Common myeloid progenitor, CD34-positive (primary cell): ENCODE results near the gene C4orf50.

Experiments
- CTCF ChIA-PET: fragments of 350-600 bp; sonication (Branson Sonifier 250); formaldehyde crosslinking; loops from one replicate; lab custom pipeline; 2021; ENCODE audit warnings: antibody characterized with exemption; lab: Charles Lee
- POLR2A ChIA-PET: fragments of 350-600 bp; sonication (Branson Sonifier 250); formaldehyde crosslinking; loops from one replicate; lab custom pipeline; 2021; ENCODE audit warnings: antibody characterized with exemption; lab: Charles Lee
- DNase-seq, 3 donors: peaks; one replicate each; pipeline versions ENCODE4 v3.0.0 to v3.0.0-alpha.2; 2013
- H3K27ac ChIP-seq, 2 experiments: 1 replicate in 1 of 2; 2 replicates in 1 of 2; pipeline ENCODE4 v1.7.0; 2013; ENCODE audit warnings: inconsistent platforms in 2 of 2, low read length in 2 of 2, mild to moderate bottlenecking in 2 of 2, low read depth in 1 of 2, moderate library complexity in 1 of 2; ENCODE audit not compliant: severe bottlenecking in 2 of 2, insufficient read depth in 1 of 2, poor library complexity in 1 of 2
- H3K27me3 ChIP-seq, 5 experiments: replicated peaks in 2 of 5; 1 replicate in 3 of 5; 2 replicates in 2 of 5; pipeline versions ENCODE4 v1.6.1 to v1.7.0; 2013; ENCODE audit warnings: low read length in 4 of 5, mild to moderate bottlenecking in 2 of 5, moderate library complexity in 2 of 5, inconsistent platforms in 1 of 5; ENCODE audit not compliant: insufficient read depth in 5 of 5, control insufficient read depth in 4 of 5
- H3K36me3 ChIP-seq, 4 experiments: 1 replicate in 2 of 4; 2 replicates in 2 of 4; pipeline versions ENCODE4 v1.6.1 to v1.7.0; 2013; ENCODE audit warnings: low read length in 3 of 4, control low read depth in 1 of 4, mild to moderate bottlenecking in 1 of 4; ENCODE audit not compliant: control insufficient read depth in 4 of 4, insufficient read depth in 4 of 4
- H3K4me1 ChIP-seq, 4 experiments: 1 replicate in 3 of 4; 2 replicates in 1 of 4; pipeline versions ENCODE4 v1.6.1 to v1.7.1; 2013; ENCODE audit warnings: low read length in 3 of 4, mild to moderate bottlenecking in 3 of 4, control low read depth in 1 of 4, inconsistent platforms in 1 of 4, moderate library complexity in 1 of 4; ENCODE audit not compliant: control insufficient read depth in 4 of 4, insufficient read depth in 4 of 4; ENCODE audit errors: control extremely low read depth in 1 of 4
- H3K4me3 ChIP-seq, 7 experiments: 1 replicate in 4 of 7; 2 replicates in 3 of 7; pipeline versions ENCODE4 v1.5.1 to v1.7.0; 2013; ENCODE audit warnings: mild to moderate bottlenecking in 7 of 7, low read length in 6 of 7, moderate library complexity in 6 of 7, inconsistent platforms in 2 of 7, low read depth in 2 of 7, control low read depth in 1 of 7; ENCODE audit not compliant: insufficient read depth in 4 of 7, control insufficient read depth in 1 of 7; ENCODE audit errors: extremely low read depth in 1 of 7
- H3K9me3 ChIP-seq, 5 experiments: 1 replicate in 4 of 5; 2 replicates in 1 of 5; pipeline versions ENCODE4 v1.6.1 to v1.7.1; 2013; ENCODE audit warnings: low read length in 4 of 5, mild to moderate bottlenecking in 2 of 5, inconsistent platforms in 1 of 5, low read depth in 1 of 5, moderate library complexity in 1 of 5; ENCODE audit not compliant: control insufficient read depth in 4 of 5, insufficient read depth in 2 of 5; ENCODE audit errors: control extremely low read depth in 1 of 5
- WGBS: methylation state at CpG from one replicate; pipeline ENCODE4 v1.1.5; 2013; ENCODE audit not compliant: insufficient coverage; 5-methylcytosine and 5-hydroxymethylcytosine counted together

Gene C4orf50

GRCh38 chr4:6044276-6044675 is 26.0 kb upstream of the C4orf50 start:
- Histone ChIP-seq H3K4me3 (no peak overlapping the region), H3K9me3 (no peaks in the 10 kb centered on the region), H3K27me3 (peaks cover 0 to 36% (median 3%) of the 10 kb centered on the region in 5 experiments), H3K4me1 (peaks cover 0 to 11% (median 5%) of the 10 kb centered on the region in 4 experiments), H3K36me3 (no peaks in the 10 kb centered on the region), H3K27ac (no peak overlapping the region)
- ChIA-PET CTCF (interaction anchor here (0.6 kb wide), 1 partner anchor 10 kb away, joined by 3 read pairs; no protein-coding TSS in a partner anchor), POLR2A (no interaction called here)
- WGBS = 0% methylated on average over 4 of the region's 9 CpGs
- peak in 2 of 3 donors; percentile 42 to 52 for DNase-seq

- CTCF ChIA-PET = no interaction called here
- POLR2A ChIA-PET = no interaction called here
These were observed 25.6 kb upstream of the C4orf50 start for GRCh38 chr4:6043843-6044242.

GRCh38 chr4:6043188-6043587 is 25.0 kb upstream of the C4orf50 start:
- H3K27me3 ChIP-seq = peaks cover 0 to 30% (median 3%) of the 10 kb centered on the region in 5 experiments
- 89% methylated on average over 13 of the region's 13 CpGs for WGBS
- ChIA-PET CTCF (no interaction called here), POLR2A (no interaction called here)
- no peak overlapping the region for H3K27ac ChIP-seq
- no peaks in the 10 kb centered on the region for H3K36me3 ChIP-seq
- H3K4me1 ChIP-seq = peaks cover 0 to 11% (median 5%) of the 10 kb centered on the region in 4 experiments
- H3K4me3 ChIP-seq = no peak overlapping the region
- no peak for DNase-seq
- H3K9me3 ChIP-seq = no peaks in the 10 kb centered on the region

More at GRCh38 chr4:6043843-6044242, 25.6 kb upstream of the C4orf50 start:
- Histone ChIP-seq H3K27ac (no peak overlapping the region), H3K4me3 (no peak overlapping the region), H3K4me1 (peaks cover 0 to 11% (median 5%) of the 10 kb centered on the region in 4 experiments), H3K27me3 (peaks cover 0 to 35% (median 3%) of the 10 kb centered on the region in 5 experiments), H3K9me3 (no peaks in the 10 kb centered on the region), H3K36me3 (no peaks in the 10 kb centered on the region)
- DNase-seq = no peak
- 92% methylated on average over 7 of the region's 7 CpGs for WGBS

GRCh38 chr4:6042293-6043063 is 24.2 kb upstream of the C4orf50 start:
- 88% methylated on average over 17 of the region's 21 CpGs for WGBS
- DNase-seq = no peak
- H3K4me3 ChIP-seq = no peak overlapping the region
- ChIA-PET POLR2A (no interaction called here), CTCF (interaction anchor here (1.3 kb wide), 1 partner anchor 10 kb away, joined by 5 read pairs; no protein-coding TSS in a partner anchor)
- no peaks in the 10 kb centered on the region for H3K9me3 ChIP-seq
- H3K27ac ChIP-seq = no peak overlapping the region
- no peaks in the 10 kb centered on the region for H3K36me3 ChIP-seq
- H3K4me1 ChIP-seq = peaks cover 0 to 11% (median 5%) of the 10 kb centered on the region in 4 experiments
- H3K27me3 ChIP-seq = peaks cover 0 to 27% (median 2%) of the 10 kb centered on the region in 5 experiments

- Histone ChIP-seq H3K27ac (no peak overlapping the region), H3K4me1 (peaks cover 0 to 11% (median 5%) of the 10 kb centered on the region in 4 experiments), H3K4me3 (no peak overlapping the region), H3K9me3 (no peaks in the 10 kb centered on the region), H3K27me3 (peaks cover 0 to 20% (median 0%) of the 10 kb centered on the region in 5 experiments), H3K36me3 (no peaks in the 10 kb centered on the region)
- WGBS = 97% methylated on average over 3 of the region's 5 CpGs
- no peak for DNase-seq
- ChIA-PET CTCF (interaction anchor here (1.3 kb wide), 1 partner anchor 9 kb away, joined by 5 read pairs; no protein-coding TSS in a partner anchor), POLR2A (no interaction called here)
These were observed 23.6 kb upstream of the C4orf50 start for GRCh38 chr4:6041800-6042199.

- no peaks in the 10 kb centered on the region for H3K4me1 ChIP-seq
- no peak overlapping the region for H3K27ac ChIP-seq
- no peaks in the 10 kb centered on the region for H3K9me3 ChIP-seq
- WGBS = 89% methylated on average over 8 of the region's 8 CpGs
- POLR2A ChIA-PET = no interaction called here
- H3K36me3 ChIP-seq = no peaks in the 10 kb centered on the region
- peaks cover 0 to 16% (median 0%) of the 10 kb centered on the region in 5 experiments for H3K27me3 ChIP-seq
- DNase-seq = no peak
- CTCF ChIA-PET = interaction anchor here (0.7 to 1.4 kb wide), 4 partner anchors 11 to 41 kb away, joined by 3 to 4 read pairs (median 3); no protein-coding TSS in a partner anchor
- H3K4me3 ChIP-seq = no peak overlapping the region
These were observed 20.5 kb upstream of the C4orf50 start for GRCh38 chr4:6038711-6039110.

- no peak for DNase-seq
- POLR2A ChIA-PET = no interaction called here
- Histone ChIP-seq H3K4me3 (no peak overlapping the region), H3K27me3 (peaks cover 0 to 12% (median 0%) of the 10 kb centered on the region in 5 experiments), H3K4me1 (peaks cover 0 to 15% (median 3%) of the 10 kb centered on the region in 4 experiments), H3K36me3 (no peaks in the 10 kb centered on the region), H3K27ac (no peak overlapping the region), H3K9me3 (no peaks in the 10 kb centered on the region)
- CTCF ChIA-PET = no interaction called here
- WGBS = 95% methylated on average over 16 of the region's 16 CpGs
These were observed 17.6 kb upstream of the C4orf50 start for GRCh38 chr4:6035786-6036185.
